ELF-1 (cell line): ENCODE data around the gene STAT6.
A peak's percentile ranks its signal among the peaks of the same experiment; 100 is the strongest.
"Not testable (repeated sequence)": the region's sequence is repeated elsewhere in the genome, so short reads cannot be mapped to it uniquely, and the experiment has no call there.

ENCODE experiments used
- DNase-seq: peaks from one replicate; pipeline ENCODE4 v3.0.0-alpha.2; 2016; ENCODE audit warnings: low read depth, low spot score

Gene STAT6

GRCh38 chr12:57088354-57089270 is 22.6 kb downstream of the STAT6 start, which contains the start of gene NAB2:
Gene NAB2, plus strand, starts transcription at chr12:57089114. Its CDS starts 158 bp downstream, at chr12:57089272.
- peak; percentile 89 for DNase-seq

DNA sequence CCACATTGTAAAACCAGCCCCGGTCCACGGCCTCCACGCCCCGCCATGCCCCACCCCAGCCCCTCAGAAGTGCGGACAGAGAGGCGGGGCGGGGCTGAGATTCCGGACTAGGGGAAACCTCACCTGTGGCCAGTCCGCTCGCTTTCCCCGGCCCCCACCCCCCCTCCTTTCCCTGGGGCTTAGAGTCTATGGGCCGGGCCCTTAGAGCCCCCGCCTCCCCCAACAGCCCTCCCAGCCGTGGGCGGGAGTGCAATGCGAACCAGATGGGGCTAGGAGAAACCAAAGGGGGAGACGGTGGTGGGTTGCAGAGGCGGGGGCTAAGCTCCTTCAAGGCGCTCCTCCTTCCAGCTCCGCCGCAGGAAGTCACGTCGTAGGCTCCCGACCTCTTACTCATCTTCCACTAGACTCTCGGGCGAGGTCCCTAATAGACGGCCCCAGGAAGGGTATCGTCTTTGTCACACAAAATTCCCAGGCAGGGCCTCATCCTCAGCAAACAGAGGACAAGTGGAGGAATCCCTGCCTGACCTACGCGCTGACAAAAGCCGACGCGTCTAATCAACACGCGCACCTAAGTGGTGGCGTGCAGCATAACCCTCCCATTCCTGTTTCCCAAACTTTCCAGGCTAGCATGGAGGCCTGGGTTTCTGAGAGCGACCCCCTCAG is 23.3 kb downstream of the STAT6 start:
- peak; percentile 89 for DNase-seq

DNA sequence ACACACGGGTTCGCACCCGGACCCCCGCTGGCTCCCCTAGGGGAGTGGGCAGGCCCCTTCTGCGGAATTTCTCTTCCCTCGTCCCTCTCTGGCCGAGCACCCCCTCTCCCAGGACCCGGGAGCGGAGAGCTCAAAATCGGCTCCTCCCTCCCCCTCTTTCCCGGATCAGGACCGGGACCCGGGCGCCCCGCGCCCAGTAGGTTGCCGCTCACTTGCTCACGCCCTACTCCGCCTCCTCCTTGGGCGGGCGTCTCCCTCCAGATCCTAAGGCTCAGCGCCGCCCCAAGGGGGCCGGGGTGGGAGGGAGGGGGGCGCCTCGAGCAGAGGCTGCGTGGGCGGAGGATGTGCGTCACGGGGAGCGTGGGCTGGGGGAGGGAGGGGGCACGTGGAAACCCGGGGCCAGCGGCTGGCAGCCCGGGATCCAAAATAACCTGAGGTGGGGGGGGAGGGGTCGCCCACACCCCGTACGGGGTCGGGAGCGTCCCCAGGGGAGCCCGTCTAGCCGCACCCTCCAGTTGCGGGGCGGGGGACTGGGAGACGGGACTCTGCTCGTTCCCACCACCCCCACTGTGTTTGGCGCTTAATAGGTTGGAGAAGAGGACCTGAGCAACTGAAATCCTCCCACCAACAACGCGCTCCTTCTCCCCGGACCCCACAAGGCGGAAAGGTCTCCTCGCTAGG is 24.0 kb downstream of the STAT6 start:
- peak; percentile 54 for DNase-seq

DNA sequence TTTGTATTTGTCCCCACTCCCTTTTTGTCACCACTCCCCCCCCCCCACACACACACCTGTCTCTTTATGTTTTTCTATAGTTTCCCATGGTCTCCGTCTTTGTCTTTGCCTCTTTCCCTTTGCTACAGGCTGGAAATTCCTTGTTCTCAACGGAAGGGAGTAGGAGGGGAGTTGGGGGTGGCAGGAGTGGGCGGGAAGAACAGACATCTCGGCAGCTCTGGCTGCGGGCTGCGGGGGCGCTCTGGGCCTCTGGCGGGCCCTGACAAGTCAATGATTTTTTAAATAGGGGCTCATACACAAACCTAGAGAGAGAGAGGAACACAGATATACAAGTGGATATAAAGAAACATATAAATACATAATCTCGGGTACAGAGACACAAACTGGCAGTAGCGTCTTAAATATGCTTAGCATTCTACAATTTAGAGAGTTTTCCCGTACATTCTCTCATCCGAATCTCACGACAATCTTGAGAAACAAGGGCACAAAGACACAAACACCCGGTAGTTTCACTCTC is 24.6 kb downstream of the STAT6 start:
- DNase-seq, result peak; percentile 79

DNA sequence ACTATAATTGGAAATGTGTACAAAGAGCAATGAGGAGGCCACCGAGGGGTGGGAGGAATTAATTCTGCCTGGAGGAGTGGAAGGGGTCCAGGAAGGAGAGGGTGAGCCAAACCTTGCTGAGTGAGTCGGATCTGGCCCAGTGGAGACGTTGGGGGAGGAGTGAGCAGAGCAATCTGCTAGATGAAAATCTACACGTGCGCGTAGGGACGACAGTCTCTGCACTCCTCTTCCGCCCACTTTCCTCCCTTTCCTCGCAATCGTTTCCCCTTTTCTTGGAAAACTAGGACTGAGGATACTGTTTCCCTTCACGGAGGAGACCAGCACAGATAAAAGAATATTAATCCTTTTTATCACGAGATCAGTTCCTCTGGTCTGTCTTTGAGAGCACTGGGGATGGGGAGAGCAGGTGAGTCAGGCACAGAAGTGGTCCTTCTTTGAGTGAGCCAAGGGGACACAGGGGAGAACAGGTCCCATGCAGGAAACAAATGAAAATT is 25.1 kb downstream of the STAT6 start:
- no peak for DNase-seq

DNA sequence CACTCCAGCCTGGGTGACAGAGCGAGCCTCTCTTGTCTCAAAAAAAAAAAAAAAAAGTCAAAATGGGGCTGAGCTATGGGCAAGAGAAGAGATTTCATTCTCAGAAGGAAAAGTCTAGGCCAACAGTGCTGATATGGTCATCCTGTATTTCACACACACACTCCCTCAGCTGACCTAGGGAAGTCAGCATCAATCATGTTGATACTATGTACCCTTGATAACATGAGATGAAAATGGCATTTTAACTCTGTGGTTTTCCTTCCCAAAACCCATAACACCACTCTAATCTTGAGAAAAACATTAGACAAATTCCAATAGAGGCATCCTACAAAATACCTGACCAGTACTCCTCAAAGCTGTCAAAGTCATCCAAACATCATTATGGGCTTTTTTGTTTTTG is 30.3 kb downstream of the STAT6 start:
- no peak for DNase-seq

GRCh38 chr12:57079821-57080220 is 31.3 kb downstream of the STAT6 start:
- DNase-seq, result no peak

DNA sequence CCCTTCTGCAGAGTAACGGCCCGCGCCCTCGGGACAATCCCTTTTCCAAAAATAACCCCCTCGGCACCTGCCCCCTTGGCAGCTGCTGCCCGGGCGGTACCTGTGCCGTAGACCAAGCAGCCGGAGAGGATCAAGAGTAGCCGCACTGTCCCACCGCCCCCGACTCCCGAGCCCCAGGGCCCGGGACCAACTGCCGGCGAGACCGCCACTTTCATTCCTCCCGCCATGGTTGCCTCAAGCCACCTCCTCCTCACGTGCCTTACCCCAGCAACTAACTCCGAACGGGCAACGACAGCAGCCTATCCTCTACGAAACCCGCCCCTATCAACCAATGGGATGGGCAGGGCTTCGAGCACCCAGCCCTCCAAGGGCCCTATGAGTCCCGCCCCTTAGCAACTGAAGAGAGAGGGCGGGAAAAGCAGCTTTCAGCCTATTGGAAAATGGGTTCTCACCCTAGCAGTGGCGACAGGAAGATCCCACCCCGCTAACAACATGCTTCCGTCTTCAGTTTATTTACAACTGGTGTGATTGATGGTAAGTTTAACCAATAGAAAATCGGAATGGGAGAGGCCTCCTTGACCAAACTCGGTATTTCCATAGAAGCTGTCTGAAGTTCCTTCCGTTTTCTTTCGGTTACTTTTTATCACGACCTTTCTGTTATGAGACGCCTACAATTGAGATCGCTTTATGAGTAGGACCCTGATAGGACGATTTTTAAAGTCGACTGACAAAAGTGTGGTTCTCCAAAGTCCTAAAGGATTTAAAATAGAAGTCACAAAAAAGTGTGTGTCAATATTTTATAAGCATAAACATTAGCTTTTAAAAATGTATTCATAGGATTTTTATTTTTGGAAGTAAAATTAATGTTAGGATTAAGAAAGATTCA is 32.4 kb downstream of the STAT6 start, which contains the start of gene NEMP1:
TSS of gene NEMP1 (minus strand) at position 273 of the 886 bp plus-strand sequence. CDS start at position 227, 46 bp downstream.
- peak; percentile 100 for DNase-seq

DNA sequence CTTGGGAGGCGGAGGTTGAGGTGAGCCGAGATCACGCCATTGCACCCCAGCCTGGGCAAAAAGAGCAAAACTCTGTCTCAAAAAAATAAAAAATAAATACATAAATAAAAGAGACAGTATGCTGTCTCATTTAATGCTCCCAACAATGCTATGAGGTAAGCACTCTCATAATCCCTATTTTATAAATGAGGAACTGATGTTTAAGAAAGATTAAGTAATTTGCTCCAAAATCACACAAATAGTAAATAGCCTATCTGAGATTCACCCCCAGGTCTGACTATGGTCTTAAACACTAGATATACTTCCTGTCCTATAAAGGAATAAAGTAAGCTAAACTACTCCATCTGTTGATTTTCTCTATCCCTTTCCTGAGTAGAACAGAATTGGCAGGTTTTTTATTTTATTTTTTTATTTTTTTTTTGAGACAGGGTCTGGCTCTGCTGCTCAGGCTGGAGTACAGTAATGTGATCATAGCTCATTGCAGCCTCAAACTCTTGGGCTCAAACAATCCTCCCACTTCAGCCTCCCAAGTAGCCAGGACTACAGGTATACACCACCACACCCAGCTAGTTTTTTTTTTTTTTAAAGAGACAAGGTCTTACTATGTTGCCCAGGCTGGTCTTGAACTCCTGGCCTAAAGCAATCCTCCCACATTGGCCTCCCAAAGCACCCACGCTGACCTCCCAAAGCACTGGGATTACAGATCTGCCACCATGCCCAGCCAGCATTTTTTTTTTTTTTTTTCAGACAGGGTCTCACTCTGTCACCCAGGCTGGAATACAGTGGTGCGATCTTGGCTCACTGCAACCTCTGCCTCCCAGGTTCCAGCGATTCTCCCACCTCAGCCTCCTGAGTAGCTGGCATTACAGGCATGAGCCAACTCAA is 37.4 kb downstream of the STAT6 start:
- DNase-seq, result not testable (repeated sequence)

DNA sequence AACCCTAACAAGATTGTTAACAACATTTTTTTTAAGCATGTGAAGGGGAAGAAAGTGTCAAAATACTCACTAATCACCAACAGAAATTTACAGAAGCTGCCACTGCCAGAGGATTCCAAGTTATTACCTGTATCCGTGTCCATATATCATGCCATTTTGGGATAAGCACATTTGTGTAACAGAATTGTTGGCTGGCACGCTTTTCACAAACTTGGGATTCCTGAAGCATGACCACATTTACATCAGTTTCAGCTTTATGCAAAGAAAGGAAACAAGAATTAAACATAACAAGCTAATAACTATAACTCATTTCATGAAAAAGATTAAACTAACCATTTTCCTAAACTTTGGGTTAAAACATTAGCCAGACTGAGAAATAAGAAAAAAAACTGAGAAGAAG is 38.5 kb downstream of the STAT6 start:
- DNase-seq, result no peak

- DNase-seq, result peak; percentile 70
Observed at GRCh38 chr12:57069523-57069922, 41.6 kb downstream of the STAT6 start.

GRCh38 chr12:57066245-57066644 is 44.9 kb downstream of the STAT6 start:
- DNase-seq, result no peak

DNA sequence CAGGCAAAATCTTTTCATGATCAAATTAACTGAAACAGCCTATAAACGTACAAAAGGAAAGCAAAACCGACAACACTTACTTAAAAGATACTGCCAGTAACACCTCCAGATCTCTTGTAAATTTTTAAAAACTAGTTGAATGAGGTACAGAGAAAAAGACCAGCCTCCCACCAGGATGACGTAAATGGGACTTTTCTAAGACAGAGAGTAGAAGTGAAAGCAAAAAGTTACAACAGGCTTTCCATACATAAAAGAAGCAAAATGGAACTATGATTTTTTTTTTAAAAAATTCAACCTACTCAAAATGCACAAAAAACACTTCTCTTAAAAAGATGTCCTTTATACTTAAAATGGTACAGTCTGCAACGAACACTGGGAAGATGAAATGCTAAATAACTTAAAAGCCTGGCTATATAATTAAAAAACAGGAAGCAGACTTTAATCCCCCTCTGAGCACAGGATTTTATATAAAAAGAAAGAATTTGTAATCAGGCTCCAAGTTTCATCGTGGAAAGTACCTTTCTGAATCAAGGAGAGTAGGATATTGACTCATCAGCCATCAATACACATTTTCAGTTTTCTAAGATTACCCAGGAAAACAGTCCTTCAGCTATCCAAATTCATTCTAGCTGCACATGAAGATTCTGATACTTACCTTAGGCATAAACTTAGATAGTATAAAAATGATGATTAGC is 47.0 kb downstream of the STAT6 start:
- DNase-seq, result no peak

GRCh38 chr12:57058454-57058853 is 52.7 kb downstream of the STAT6 start:
- DNase-seq, result no peak

DNA sequence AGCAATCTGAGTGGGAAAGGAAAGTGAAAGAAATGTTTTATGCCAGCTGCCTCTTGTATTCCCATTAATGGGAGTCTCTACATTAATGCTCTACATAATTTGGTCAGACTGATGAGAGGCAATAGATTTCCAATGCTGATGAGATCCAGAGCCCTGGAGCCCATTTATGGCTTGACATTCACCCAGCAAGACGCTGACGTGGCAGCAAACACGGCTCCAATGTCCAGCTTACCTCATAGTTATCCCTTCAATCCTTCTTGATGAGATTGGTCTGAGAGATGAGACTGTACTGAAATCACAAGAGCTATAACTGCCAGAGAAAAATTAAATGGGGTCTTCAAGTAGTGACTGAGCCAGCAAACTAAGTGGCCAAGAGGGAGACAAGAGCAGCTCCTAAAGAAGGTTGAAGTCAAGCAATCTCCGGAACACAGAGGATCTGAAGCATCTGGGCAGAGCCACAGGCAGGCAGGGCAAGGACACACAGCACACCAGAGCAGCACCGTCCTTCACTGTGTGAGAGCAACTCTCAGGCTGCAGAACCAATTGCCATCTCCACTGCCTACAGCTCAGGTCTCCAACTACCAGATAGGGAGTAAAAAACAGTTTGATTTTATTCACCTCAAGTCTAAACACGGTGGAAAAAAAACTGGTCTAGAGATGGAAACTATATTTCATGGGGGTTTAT is 54.0 kb downstream of the STAT6 start:
- no peak for DNase-seq

GRCh38 chr12:57055824-57056223 is 55.3 kb downstream of the STAT6 start:
- no peak for DNase-seq

DNA sequence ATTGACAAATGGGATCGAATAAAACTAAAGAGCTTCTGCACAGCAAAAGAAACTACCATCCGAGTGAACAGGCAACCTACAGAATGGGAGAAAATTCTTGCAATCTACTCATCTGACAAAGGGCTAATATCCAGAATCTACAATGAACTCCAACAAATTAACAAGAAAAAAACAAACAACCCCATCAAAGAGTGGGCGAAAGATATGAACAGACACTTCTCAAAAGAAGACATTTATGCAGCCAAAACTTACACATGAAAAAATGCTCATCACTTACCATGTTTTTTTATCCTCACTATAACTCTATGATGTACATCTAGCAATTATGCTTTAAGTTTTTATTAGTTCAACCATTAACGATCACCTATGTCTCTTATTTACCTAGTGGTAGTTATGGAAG is 57.3 kb downstream of the STAT6 start:
- not testable (repeated sequence) for DNase-seq

DNA sequence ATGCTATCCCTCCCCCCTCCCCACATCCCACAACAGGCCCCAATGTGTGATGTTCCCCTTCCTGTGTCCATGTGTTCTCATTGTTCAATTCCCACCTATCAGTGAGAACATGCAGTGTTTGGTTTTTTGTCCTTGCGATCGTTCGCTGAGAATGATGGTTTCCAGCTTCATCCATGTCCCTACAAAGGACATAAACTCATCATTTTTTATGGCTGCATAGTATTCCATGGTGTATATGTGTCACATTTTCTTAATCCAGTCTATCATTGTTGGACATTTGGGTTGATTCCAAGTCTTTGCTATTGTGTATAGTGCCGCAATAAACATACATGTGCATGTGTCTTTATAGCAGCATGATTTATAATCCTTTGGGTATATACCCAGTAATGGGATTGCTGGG is 58.0 kb downstream of the STAT6 start:
- DNase-seq, result not testable (repeated sequence)
